Loucy (cell line): ENCODE measurements around the gene GPHA2.

Source experiments
- H2AFZ ChIP-seq: fragments of 200-600 bp; sonication (generic); 2 replicates; pipeline ENCODE4 v1.6.0; 2016; ENCODE audit warnings: antibody characterized with exemption, mild to moderate bottlenecking, low read length, moderate library complexity
- H3F3A ChIP-seq: fragments of 200-600 bp; 2 replicates; pipeline ENCODE4 v1.6.0; 2016; ENCODE audit warnings: antibody characterized with exemption, low read depth, mild to moderate bottlenecking
- H3K27me3 ChIP-seq: fragments of 200-600 bp; sonication (generic); 2 replicates; pipeline ENCODE4 v1.6.1; 2014; ENCODE audit warnings: low read length, mild to moderate bottlenecking; ENCODE audit not compliant: insufficient read depth, poor library complexity, severe bottlenecking
- H3K36me3 ChIP-seq: fragments of 200-600 bp; sonication (generic); 2 replicates; pipeline ENCODE4 v1.6.1; 2016; ENCODE audit warnings: low read length; ENCODE audit not compliant: insufficient read depth
- H3K4me1 ChIP-seq: fragments of 200-600 bp; sonication (generic); 2 replicates; pipeline ENCODE4 v1.5.1; 2014; ENCODE audit warnings: low read length, mild to moderate bottlenecking; ENCODE audit not compliant: insufficient read depth, poor library complexity, severe bottlenecking
- H3K4me2 ChIP-seq: fragments of 200-600 bp; sonication (generic); 2 replicates; pipeline ENCODE4 v1.6.0; 2014; ENCODE audit warnings: antibody characterized with exemption, low read length, low read depth, mild to moderate bottlenecking; ENCODE audit not compliant: poor library complexity, severe bottlenecking
- H3K4me3 ChIP-seq: fragments of 200-600 bp; sonication (generic); 2 replicates; pipeline ENCODE4 v1.5.1; 2014; ENCODE audit warnings: low read length, mild to moderate bottlenecking, mixed read lengths; ENCODE audit not compliant: poor library complexity, severe bottlenecking
- H3K79me2 ChIP-seq: fragments of 200-600 bp; sonication (generic); 2 replicates; pipeline ENCODE4 v1.6.1; 2014; ENCODE audit warnings: low read length; ENCODE audit not compliant: insufficient read depth
- H3K9ac ChIP-seq: fragments of 200-600 bp; sonication (generic); 2 replicates; pipeline ENCODE4 v1.6.0; 2014; ENCODE audit warnings: mild to moderate bottlenecking, low read depth, low read length, moderate library complexity; ENCODE audit not compliant: poor library complexity, severe bottlenecking
- H3K9me2 ChIP-seq: fragments of 200-600 bp; sonication (generic); replicated peaks from 2 replicates; pipeline ENCODE4 v1.6.1; 2016; ENCODE audit warnings: low read depth, low read length, mixed read lengths
- H3K9me3 ChIP-seq: fragments of 200-600 bp; sonication (generic); 2 replicates; pipeline ENCODE4 v1.6.1; 2014; ENCODE audit warnings: mild to moderate bottlenecking, antibody characterized with exemption, low read length, low read depth; ENCODE audit not compliant: insufficient read depth
- H4K20me1 ChIP-seq: fragments of 200-600 bp; sonication (generic); 2 replicates; pipeline ENCODE4 v1.6.0; 2014; ENCODE audit warnings: antibody characterized with exemption, low read length, mild to moderate bottlenecking; ENCODE audit not compliant: insufficient read depth, poor library complexity, severe bottlenecking
- EZH2phosphoT487 ChIP-seq: fragments of 200-600 bp; IDR thresholded peaks from 2 replicates; pipeline ENCODE4 v1.6.1; 2018; ENCODE audit warnings: antibody characterized with exemption, mild to moderate bottlenecking, moderate library complexity, borderline replicate concordance
- TF ChIP-seq, protein P1 (sequence below): fragments of 200-600 bp; sonication (generic); conservative IDR thresholded peaks from 2 replicates; pipeline ENCODE4 v1.5.1; 2014; ENCODE audit warnings: mild to moderate bottlenecking, antibody characterized with exemption, low read length

Gene GPHA2

DNA sequence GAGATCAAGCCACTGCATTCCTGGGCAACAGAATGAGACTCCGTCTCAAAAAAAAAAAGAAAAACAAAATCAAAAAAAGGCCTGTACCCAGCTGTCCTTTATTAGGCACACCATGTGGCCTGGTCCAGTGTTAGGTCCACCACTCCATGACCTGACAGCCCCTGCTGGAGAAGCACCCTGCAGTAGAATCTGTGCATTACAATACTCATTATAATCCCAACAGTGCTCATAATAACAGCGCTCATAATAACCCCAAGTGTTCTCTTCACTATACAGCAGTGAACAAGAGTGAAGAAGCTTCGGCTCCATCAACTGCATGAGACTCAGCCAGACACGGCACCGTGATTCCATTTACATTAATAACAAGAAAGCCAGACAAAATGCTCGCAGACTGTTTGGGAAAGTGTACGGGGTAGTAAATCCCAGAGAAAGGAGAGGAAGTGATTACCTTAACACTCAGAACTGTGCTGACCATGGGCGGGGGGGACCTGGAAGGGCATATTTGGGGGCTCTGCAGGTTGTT lies 48.4 kb downstream of the GPHA2 start:
- peak overlapping the region; percentile 78 for H2AFZ ChIP-seq
- H3K9me2 ChIP-seq, result no peaks in the 10 kb centered on the region
- H3K4me1 ChIP-seq, result peaks cover 11% of the 10 kb centered on the region
- no peaks in the 10 kb centered on the region for H3K36me3 ChIP-seq
- no peaks in the 10 kb centered on the region for H3K27me3 ChIP-seq
- H3K79me2 ChIP-seq, result no peaks in the 10 kb centered on the region
- H3F3A ChIP-seq, result no peaks in the 10 kb centered on the region
- no peak for TF ChIP-seq EZH2phosphoT487
- TF ChIP-seq, protein P1, sequence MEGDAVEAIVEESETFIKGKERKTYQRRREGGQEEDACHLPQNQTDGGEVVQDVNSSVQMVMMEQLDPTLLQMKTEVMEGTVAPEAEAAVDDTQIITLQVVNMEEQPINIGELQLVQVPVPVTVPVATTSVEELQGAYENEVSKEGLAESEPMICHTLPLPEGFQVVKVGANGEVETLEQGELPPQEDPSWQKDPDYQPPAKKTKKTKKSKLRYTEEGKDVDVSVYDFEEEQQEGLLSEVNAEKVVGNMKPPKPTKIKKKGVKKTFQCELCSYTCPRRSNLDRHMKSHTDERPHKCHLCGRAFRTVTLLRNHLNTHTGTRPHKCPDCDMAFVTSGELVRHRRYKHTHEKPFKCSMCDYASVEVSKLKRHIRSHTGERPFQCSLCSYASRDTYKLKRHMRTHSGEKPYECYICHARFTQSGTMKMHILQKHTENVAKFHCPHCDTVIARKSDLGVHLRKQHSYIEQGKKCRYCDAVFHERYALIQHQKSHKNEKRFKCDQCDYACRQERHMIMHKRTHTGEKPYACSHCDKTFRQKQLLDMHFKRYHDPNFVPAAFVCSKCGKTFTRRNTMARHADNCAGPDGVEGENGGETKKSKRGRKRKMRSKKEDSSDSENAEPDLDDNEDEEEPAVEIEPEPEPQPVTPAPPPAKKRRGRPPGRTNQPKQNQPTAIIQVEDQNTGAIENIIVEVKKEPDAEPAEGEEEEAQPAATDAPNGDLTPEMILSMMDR, result no peak
- peak overlapping the region; percentile 29 for H3K9ac ChIP-seq
- H3K9me3 ChIP-seq, result no peaks in the 10 kb centered on the region
- H4K20me1 ChIP-seq, result no peaks in the 10 kb centered on the region
- peak overlapping the region; percentile 64 for H3K4me3 ChIP-seq
- H3K4me2 ChIP-seq, result peak overlapping the region; percentile 68

DNA sequence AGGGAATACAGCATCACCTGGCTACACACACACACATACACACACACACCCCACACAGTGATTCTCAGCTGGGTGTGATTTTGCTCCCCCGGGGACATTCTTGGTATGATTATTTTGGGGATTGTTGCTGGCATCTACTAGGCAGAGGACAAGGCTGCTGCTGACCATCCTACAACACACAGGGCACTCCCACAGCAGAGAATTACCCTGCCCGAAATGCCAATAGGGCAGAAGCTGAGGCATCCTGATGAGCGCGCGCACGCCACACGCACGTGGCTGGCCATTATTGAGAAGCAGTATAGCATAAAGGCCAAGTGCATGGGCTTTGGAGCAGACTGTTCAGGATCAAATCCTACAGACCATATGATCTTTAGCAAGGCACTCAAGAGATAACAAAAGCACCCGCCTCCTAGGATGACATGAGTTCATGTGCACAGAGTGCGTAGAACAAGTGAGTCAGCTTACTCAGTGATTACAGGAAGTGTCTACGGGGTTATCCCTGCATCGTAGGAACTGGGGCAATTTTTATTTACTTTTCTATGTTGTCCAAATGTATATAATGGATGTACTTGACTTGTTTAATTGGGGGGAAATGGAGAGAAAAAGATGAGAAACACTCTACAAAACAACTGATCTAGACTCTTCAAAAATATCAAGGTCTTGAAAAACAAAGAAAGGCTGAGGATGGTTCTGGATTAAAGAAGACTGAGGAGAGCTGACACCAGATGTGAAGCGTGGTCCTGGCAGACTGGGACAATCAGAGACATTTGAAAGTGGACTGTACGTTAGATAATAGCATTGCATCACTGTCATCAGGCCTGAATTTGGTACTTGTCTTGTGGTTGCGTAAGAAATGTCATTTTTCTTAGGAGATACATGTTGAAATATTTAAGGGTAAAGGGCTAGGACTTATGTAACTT lies 50.1 kb downstream of the GPHA2 start:
- Histone ChIP-seq H3K4me3 (no peak overlapping the region), H3K9me3 (no peaks in the 10 kb centered on the region), H2AFZ (no peak overlapping the region), H3K9me2 (no peaks in the 10 kb centered on the region), H3K4me1 (peaks cover 14% of the 10 kb centered on the region), H3K36me3 (no peaks in the 10 kb centered on the region), H3K9ac (no peak overlapping the region), H3K4me2 (no peak overlapping the region), H3K27me3 (no peaks in the 10 kb centered on the region), H3F3A (0 out of 2 replicates have a peak, but pooled peaks cover under 1% of the 10 kb centered on the region), H4K20me1 (no peaks in the 10 kb centered on the region), H3K79me2 (no peaks in the 10 kb centered on the region)
- TF ChIP-seq, protein P1, result no peak
- TF ChIP-seq EZH2phosphoT487, result no peak
